Cerebellar cortex (tissue), 1 donor: ENCODE data around the gene KCTD8.

Experiments
- DNase-seq: peaks from one replicate; pipeline ENCODE4 v3.0.0-alpha.2; 2015; ENCODE audit warnings: low spot score

KCTD8 gene

GRCh38 chr4:44162538-44163270 lies 285.9 kb downstream of the KCTD8 start:
- no peak for DNase-seq

GRCh38 chr4:44161756-44162155 lies 286.9 kb downstream of the KCTD8 start:
- DNase-seq, result no peak

- DNase-seq, result no peak
These were observed 287.7 kb downstream of the KCTD8 start for GRCh38 chr4:44160776-44161367.

GRCh38 chr4:44159991-44160390 lies 288.6 kb downstream of the KCTD8 start:
- no peak for DNase-seq

GRCh38 chr4:44157611-44158277 lies 290.9 kb downstream of the KCTD8 start:
- peak; percentile 22 for DNase-seq

GRCh38 chr4:44150091-44150576 lies 298.5 kb downstream of the KCTD8 start:
- DNase-seq, result no peak

GRCh38 chr4:44149282-44149681 lies 299.3 kb downstream of the KCTD8 start:
- no peak for DNase-seq

GRCh38 chr4:44147571-44148075 lies 301.0 kb downstream of the KCTD8 start:
- DNase-seq, result no peak

- DNase-seq, result no peak
These were observed 302.1 kb downstream of the KCTD8 start for GRCh38 chr4:44146516-44146915.

- DNase-seq, result no peak
These were observed 302.7 kb downstream of the KCTD8 start for GRCh38 chr4:44145868-44146267.

GRCh38 chr4:44132526-44132925 lies 316.1 kb downstream of the KCTD8 start:
- no peak for DNase-seq
